Adrenal gland (tissue), 5 donors: ENCODE measurements around the gene CA5B.

ENCODE experiments used
- POLR2A ChIP-seq, 2 donors: fragments of 450-650 bp; IDR thresholded peaks; one replicate each; pipeline ENCODE4 v1.6.1; 2017; ENCODE audit warnings: antibody characterized with exemption in 2 of 2, mild to moderate bottlenecking in 2 of 2, moderate library complexity in 1 of 2
- TF ChIP-seq, protein P1 (sequence below), 6 experiments: fragments of 450-650 bp in 4 of 6; fragments of 200-600 bp in 2 of 6; sonication (generic) in 1 of 6; IDR thresholded peaks; 1 replicate in 5 of 6; 2 replicates in 1 of 6; pipeline versions ENCODE4 v1.5.1 to v1.8.0; 2016 to 2021; ENCODE audit warnings: antibody characterized with exemption in 6 of 6, mild to moderate bottlenecking in 2 of 6, moderate library complexity in 1 of 6
- donor health status: DM: no; HTN: no; CAD: no.

DNA sequence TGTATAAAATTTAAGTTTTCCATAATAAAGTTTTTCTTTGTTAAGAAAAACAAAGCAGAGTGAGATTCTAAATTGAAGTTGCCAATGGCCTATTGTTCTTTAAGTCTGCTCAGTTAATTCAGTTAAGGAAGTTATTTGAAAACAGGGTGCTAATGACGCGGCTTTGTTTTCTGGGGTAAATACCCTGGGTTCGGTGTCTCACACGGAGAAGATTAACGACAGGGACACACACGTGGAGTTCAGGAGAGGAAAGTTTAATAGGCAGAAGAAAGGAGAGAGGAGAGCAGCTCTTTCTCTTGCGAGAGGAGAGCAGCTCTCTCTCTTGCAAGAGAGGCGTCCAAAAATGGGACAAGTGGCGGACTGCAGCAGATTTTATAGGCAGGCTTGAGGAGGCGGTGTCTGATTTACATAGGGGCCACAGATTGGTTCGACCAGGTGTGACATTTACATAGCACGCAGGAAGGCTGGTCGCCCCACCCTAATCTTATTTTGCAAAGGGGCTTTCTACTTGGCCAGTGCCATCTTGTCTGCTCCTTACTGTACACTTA lies 9.6 kb downstream of the CA5B start:
- TF ChIP-seq POLR2A (IDR thresholded peaks at IDR 0.05) = no peak
- TF ChIP-seq, protein P1, sequence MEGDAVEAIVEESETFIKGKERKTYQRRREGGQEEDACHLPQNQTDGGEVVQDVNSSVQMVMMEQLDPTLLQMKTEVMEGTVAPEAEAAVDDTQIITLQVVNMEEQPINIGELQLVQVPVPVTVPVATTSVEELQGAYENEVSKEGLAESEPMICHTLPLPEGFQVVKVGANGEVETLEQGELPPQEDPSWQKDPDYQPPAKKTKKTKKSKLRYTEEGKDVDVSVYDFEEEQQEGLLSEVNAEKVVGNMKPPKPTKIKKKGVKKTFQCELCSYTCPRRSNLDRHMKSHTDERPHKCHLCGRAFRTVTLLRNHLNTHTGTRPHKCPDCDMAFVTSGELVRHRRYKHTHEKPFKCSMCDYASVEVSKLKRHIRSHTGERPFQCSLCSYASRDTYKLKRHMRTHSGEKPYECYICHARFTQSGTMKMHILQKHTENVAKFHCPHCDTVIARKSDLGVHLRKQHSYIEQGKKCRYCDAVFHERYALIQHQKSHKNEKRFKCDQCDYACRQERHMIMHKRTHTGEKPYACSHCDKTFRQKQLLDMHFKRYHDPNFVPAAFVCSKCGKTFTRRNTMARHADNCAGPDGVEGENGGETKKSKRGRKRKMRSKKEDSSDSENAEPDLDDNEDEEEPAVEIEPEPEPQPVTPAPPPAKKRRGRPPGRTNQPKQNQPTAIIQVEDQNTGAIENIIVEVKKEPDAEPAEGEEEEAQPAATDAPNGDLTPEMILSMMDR (IDR thresholded peaks at IDR 0.05) = no peak
